GM21737 (cell line): ENCODE results near the gene NKAP.
"Not testable (repeated sequence)": the region's sequence is repeated elsewhere in the genome, so short reads cannot be mapped to it uniquely, and the experiment has no call there.

Experiments used
- ATAC-seq: cut with Tn5 transposase; IDR thresholded peaks from one replicate; pipeline ENCODE4 v1.9.1; 2021; ENCODE audit warnings: mild to moderate bottlenecking, moderate library complexity; ENCODE audit not compliant: unreplicated experiment

The NKAP gene

DNA sequence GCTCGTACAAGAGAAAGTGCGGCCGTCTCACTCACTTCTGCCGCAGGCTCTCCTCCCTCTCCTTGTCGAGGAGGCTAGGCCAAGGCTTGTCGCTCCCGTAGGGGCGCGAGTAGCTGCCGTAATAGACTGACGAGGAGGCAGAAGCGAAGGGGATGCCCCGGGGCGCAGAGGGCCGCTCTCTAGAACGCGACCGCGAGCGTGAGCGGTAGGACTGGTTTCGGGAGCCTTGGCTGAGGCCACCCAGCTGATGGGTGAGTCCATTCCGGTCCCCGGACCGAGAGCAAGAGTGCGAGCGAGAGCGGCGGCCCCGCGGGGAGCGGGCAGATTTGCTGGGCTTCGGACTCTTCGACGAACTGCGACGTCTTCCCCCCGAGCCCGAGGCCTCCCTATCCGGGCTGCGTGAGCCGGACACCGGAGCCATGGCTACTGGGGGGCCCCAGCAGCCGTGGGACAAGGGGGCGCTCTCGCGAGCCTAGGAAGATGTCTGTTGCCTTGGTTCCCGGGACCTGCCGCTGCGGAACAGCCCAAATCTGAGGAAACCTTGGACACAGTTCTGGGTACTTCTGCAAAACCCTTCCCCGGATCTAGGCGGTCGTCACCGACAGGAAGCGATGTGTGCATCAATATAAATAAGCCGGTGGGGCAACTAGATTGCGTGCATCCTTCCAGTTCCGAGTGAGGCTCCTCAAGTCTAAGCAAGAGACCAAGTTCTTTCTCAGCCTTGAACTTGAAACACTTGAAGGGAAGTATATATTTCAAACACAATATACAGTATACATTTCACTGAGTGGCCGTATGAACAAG, at the start of gene NKAP:
Gene NKAP, minus strand, starts transcription at position 567 of the 804 bp plus-strand sequence. Its CDS starts 146 bp downstream, at position 421.
- peak; percentile 80 for ATAC-seq

DNA sequence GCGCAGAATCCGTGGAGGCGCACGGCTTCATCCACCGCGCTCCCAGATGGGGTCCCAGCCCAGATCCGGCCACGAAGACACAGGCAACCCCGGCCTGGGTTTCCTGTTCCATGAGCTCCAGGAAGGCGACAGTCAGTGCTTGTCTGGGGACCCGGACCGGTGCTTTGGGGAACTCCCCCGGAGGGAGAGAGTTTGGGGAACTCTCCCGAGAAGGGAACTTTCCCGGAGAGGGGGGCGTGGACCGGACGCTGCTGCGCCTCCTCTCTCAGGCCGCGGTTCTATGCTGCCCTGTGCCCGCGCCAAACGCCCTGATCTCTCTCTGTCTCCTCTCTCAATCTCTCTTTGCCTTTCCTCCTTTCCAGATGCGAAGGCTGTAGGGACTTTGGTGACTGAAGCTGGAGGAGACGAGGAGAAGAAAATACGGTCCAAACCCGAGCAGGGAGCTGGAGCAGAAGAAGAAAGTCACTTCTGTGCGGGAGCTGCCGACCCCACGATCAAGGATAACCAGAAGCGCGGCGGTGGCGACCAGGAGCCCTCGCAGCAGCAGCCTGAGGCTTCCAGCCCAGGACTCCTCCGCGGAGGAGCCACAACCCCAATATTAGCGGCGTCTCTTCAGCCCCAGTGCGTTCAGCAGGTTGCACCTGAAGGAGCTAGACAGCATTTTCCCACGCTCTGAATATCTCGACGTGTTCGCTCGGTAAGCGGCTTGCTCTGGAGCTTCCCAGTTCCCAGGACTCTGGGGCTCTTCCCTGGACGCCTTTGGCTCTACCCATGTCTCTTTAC, 47.6 kb upstream of the NKAP start:
- ATAC-seq: peak; percentile 62

DNA sequence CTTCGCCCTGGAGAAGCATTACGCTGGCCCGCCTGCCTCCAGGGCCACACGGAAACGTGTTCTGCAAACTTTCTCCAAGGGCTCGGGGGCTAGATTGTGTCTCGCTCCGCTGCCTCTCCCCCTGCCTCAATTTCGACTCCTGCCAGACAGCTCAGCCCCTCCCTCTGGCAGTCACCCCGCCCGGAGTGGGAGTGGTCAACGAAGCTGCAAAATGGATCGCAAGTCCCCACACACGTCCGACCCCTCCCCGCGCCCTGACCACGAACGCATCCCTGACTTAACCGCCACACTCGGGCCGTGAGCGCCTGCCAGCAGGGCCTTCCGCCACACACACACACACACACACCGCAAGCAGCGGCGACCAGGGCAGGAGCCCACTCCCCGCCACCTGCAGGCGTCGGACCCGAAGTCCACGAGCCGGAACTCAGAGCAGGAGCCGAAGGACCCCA, 47.0 kb upstream of the NKAP start:
- ATAC-seq: peak; percentile 32

DNA sequence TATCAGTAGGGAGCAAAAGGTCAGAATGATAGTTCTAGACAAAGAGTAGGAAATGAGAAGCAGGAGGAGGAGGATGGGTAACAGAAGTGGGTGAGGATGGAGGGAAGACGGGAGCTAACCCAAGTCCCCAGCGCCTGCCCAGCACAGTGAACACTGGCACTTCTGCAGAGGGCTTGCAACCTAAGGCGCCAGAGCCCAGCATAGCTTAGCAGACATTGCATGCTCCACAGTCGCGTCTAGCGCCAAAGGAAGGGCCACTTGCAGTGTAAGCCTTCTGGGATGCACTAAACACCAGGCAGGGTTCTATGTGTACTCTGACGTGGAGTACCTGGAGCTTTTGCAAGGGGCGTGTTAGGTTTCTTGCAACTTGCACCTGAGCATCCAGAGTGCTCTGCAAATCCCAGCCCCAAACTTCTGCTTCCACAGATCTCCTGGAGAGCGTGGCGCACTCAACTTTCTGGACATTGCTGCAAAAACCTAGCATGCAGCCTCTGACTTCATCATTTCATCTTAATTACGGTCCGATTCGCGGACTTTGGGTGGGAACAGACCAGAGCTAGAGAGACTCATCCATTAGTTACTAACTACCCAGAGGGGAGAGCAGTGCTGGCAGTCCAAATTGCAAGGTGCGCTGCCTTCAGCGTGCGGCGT, 46.5 kb upstream of the NKAP start:
- no peak for ATAC-seq

DNA sequence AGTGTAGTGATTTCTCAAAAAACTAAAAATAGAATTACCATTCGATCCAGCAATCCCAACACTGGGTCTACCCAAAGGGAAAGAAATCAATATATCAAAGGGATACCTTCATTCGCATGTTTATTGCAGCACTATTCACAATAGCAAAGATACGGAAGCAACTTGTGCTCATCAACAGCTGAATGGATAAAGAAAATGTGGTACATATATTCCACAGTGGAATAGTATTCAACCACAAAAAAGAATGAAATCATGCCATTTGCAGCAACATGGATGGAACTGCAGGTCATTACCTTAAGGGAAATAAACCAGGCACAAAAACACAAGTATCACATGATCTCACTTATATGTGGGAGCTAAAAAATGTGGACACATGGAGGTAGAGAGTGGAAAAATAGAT, 42.7 kb upstream of the NKAP start:
- ATAC-seq: no peak

DNA sequence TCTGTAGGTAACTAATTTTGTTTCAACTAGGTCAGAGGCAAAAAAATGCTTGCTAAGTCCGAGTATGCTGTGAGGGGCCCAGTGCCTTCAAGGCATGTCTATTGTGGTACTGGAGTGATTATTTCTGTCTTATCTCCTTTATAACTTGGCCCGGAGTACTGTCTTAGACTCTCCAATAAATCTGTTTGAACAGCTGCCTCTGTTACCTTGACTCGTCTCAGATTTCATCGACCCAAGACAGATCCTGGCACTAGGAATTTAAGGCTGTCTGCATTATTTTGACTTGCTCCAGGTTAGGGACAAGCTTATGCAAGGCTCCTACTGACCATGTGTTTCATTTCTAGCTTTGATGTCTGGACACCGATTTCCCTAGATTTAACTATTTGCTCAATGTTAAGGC, 41.1 kb upstream of the NKAP start:
- no peak for ATAC-seq

DNA sequence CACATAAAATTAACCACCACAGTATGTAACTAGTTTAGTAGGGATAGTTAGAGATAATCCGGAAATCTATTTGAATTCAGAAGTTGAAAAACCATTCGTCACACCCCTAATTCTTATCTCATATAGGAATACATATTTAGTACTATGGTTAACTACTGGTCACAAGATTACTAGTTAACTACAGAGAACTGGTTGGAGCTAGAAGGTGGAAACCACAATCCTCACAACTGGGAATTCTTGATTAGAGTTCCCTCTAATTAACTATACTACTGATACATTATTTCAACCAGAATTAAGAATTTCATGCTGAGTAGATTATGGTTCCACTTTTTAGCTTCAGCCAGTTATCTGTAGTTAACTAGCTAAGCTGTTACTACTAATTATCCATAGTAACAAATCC, 39.9 kb upstream of the NKAP start:
- ATAC-seq: no peak

DNA sequence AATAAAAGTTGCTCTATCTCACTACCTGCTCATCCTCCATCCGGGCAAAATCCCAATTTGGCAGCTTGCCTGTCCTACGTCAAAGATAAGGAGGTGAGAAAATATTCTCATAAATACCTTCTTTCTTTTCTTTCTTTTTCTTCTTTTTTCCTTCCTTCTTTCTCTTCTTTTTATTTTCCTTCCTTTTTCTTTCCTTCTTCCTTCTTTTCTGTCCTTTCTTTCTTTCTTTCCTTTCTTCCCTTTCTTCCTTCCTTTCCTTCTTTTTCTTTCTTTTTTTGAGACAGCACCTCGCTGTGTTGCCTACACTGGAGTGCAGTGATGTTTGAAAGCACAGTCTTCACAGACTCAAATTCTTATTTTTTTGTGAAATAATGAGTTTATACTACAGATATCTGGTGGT, 38.6 kb upstream of the NKAP start:
- no peak for ATAC-seq

DNA sequence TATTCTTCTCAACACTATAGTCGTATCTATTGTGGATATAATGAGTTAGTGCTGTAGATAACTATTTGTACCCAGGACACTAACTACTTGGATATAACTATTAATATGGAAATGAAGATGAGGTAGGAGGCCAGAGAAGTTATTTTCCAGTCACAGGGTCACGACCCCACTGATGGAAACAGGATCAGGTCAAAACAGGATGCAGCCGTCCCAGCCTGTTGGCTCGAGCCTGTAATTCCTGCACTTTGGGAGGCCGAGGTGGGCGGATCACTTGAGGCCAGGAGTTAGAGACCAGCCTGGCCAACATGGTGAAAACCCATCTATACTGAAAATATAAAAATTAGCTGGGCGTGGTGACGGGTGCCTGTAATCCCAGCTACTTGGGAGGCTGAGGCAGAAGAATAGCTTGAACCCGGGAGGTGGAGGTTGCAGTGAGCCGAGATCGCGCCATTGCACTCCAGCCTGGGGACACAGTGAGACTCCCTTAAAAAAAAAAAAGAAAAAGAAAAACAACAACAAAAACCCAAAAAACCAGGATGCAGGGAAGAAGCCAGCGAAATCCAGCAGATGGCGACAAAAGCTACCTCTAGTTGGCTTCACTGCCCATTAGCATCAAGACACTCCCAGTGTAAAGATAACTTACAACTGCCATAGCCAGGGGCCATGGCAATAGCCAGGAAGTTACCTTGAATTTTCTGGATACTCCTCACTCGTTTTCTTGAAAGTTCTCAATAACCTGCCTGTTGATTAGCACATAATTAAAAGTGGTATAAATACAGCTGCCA, 37.9 kb upstream of the NKAP start:
- ATAC-seq: no peak

DNA sequence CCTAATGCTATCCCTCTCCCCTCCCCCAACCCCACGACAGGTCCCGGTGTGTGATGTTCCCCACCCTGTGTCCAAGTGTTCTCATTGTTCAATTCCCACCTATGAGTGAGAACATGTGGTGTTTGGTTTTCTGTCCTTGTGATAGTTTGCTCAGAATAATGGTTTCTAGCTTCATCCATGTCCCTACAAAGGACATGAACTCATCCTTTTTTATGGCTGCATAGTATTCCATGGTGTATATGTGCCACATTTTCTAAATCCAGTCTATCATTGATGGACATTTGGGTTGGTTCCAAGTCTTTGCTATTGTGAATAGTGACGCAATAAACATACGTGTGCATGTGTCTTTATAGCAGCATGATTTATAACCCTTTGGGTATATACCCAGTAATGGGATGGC, 33.6 kb upstream of the NKAP start:
- not testable (repeated sequence) for ATAC-seq

DNA sequence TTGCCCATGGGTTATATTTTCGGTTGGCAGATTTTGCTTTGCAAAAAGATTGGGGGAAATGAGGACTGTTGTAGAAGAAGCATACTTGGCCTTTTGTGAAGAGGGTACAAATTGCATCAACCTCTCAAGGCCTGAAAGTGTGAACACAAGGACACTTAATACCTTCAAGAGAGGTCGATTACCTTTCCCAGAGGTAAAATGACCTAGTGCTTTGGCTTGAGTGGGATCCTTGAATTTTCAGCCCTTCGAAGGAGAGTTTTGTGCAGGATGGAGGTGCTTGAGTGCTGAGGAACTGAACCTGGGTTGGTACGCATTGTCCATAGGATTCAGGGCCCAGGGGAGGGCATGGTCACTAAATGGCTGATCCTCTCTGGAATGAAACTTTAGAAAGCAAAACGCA, 27.6 kb upstream of the NKAP start:
- no peak for ATAC-seq

DNA sequence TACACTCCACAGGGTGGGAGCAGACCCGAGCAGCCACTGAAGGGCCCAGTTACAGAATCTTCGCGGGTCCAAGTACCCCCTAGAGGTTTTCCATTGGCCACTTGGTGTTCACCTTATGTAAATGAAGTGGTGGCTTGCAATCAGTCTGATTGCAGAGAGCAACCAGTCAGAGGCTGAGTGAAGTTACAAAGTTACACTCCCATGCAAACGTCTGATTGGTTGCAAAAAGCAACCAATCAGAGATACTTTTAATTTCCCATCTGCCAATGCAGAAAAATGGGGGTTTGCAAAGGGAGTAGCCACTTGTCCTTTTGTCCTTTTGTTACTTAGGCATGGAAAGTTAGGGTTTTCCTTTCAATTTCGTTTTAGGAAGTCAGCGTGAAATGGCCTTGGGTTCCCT, 27.0 kb upstream of the NKAP start:
- ATAC-seq: no peak

DNA sequence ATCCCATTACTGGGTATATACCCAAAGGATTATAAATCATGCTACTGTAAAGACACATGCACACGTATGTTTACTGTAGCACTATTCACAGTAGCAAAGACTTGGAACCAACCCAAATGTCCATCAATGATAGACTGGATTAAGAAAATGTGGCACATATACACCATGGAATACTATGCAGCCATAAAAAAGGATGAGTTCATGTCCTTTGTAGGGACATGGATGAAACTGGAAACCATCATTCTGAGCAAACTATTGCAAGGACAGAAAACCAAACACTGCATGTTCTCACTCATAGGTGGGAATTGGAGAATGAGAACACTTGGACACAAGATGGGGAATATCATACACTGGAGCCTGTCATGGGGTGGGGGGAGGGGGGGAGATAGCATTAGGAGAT, 23.3 kb upstream of the NKAP start:
- ATAC-seq: not testable (repeated sequence)

DNA sequence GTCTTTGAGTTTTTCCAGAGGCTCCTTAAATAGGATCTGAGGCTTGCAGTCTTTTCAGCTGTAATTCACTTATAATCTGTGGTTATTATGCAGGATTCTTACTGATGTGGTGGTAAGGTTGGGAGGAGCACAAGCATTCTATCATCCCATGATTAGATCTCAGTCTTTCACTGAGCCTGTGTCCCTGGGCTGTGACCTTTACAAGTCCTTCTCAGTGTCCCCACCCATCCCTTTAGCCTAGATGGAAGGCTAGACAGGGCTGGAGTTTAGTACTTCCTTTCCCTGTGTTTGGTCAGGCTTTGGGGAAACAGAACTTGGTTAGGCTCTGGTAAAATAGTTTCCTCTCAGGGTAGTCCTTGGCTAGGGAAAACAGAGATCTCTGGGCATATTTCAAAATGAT, 17.1 kb upstream of the NKAP start:
- no peak for ATAC-seq

DNA sequence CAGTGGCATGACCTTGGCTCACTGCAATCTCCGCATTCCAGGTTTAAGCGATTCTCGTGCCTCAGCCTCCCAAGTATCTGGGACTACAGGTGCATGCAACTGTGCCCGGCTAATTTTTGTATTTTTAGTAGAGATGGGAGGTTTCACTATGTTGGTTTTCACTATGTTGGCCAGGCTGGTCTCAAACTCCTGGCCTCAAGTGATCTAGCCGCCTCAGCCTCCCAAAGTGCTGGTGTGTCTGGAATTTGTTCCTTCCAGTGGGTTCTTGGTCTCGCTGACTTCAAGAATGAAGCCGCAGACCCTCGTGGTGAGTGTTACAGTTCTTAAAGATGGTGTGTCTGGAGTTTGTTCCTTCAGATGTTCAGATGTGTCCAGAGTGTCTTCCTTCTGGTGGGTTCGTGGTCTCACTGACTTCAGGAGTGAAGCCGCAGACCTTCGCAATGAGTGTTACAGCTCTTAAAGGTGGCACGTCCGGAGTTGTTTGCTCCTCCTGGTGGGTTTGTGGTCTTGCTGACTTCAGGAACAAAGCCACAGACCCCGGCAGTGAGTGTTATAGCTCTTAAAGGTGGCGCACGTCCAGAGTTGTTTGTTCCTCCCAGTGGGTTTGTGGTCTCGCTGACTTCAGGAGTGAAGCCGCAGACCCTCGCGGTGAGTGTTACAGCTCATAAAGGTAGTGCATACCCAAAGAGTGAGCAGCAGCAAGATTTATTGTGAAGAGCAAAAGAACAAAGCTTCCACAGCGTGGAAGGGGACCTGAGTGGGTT, 12.4 kb upstream of the NKAP start:
- ATAC-seq: not testable (repeated sequence)

DNA sequence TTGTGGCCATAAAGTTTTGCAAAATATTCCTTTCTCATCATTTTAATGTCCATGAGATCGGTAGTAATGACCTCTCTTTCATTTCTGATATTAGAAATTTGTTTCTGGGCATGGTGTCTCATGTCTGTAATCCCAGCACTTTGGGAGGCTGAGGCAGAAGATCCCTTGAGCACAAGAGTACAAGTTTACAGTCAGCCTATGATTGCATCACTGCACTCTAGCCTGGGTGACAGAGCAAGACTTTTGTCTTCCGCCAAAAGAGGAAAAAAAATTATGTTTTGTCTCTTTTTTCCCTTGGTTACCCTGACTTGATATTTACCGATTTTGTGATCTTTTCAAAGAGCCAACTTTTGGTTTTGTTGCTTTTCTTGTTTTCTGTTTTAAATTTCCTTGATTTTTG, 10.8 kb upstream of the NKAP start:
- ATAC-seq: no peak

DNA sequence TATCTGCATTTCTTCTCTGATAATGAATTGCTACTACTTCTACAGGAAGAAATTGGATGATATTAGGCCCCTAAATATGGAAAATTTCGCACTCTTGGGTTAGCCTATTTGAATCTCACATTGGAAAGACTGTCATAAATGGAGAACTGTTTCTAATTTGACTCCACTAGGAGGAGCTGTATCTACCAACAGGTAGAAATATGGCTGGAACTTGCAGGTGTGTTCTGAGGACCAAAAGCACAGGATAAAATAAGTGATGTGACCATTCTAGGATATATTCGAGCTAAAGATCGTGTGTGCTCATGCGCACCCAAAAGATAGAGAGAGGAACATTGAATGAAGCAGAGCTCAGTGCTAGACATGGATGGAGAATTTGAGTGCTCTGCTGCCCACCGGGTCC, 4.8 kb upstream of the NKAP start:
- no peak for ATAC-seq

DNA sequence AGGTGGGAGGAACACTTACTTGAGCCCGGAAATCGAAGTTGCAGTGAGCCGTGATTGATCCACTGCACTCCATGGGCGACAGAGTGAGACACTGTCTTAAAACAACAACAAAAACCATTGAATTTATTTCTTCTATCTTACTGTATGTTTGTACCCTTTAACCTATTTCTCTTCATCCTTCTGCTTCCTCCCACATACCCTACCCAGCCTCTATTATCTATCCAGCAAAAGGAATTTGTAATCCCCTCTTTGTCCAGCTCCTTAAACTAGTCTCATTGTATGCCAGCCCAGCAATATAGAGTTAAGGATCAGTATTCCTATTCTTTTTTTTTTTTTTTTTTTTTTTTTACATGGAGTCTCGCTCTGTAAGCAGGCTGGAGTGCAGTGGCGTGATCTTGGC, 1.9 kb upstream of the NKAP start:
- ATAC-seq: no peak

DNA sequence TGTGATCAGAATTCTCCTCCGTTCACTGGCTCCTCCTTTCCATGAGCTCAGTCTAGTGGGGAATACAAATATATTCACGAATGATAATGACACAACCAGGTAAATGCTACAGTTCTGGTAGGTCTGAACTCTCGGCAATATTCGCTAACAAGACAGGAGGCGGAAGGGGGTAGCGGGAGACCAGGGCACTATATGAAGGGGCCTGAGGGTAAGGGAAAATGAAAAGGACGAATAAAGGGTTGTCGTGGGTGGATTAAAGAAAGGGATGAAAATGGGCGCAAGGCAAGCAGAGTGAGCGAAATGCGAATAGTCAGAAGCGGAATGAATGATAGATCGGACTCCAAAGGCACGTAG, 743 bp downstream of the NKAP start:
- peak; percentile 21 for ATAC-seq

DNA sequence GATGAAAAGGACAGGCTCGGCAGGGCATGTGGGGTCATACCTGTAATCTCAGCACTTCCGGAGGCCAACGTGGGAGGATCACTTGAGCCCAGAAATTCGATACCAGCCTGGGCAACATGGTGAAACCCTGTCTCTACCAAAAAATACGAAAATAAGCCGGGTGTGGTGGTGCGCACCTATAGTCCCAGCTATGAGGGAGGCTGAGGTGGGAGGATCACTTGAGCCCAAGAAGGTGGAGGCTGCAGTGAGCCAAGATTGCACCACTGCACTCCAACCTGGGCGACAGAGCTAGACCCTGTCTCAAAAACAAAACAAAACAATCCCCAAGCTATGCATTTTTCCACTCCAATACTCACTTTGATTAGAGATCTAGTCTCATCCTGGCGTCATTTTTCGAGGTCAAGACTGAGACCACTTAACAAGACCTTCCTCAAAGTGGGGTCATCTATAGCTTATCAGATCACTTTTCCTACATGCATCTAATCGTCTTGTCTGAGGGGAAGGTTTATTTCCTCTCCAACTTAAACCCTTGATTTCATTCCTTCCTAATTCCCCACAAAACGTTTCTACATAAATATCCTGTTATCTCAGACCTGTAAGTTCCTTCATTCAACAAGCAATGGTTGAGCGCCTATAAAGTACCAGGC, 1.3 kb downstream of the NKAP start:
- ATAC-seq: no peak
